ENCODE measurements around the gene NLRP6. TPM values are rescaled to one million over a fixed set of nuclear protein-coding genes. Genes with fewer than 3 reads are reported as not detected.
"Not testable (repeated sequence)": the region's sequence is repeated elsewhere in the genome, so short reads cannot be mapped to it uniquely, and the experiment has no call there.

The NLRP6 gene
- total RNA-seq, 2 experiments from 2014 or later = 3.8 to 6.9 TPM

GRCh38 chr11:333616-334263 is 55.5 kb downstream of the NLRP6 start:
- not testable (repeated sequence) for DNase-seq

GRCh38 chr11:334264-334994 is 56.2 kb downstream of the NLRP6 start:
- no peak for DNase-seq
- no peak for ATAC-seq
- H3K36me3 Mint-ChIP-seq = peaks cover 2% of the 10 kb centered on the region
- peaks cover 35% of the 10 kb centered on the region for H3K4me1 Mint-ChIP-seq
- no peak overlapping the region for H3K27ac Mint-ChIP-seq
- CTCF ChIA-PET = no interaction called here
- H3K4me3 Mint-ChIP-seq = no peak overlapping the region
- H3K27me3 Mint-ChIP-seq = peaks cover 20% of the 10 kb centered on the region
- no peaks in the 10 kb centered on the region for H3K9me3 Mint-ChIP-seq (ENCODE audit: low read depth)

More at GRCh38 chr11:333616-334263, 55.5 kb downstream of the NLRP6 start:
- CTCF ChIA-PET; H3K27ac Mint-ChIP-seq; H3K36me3 Mint-ChIP-seq; ATAC-seq; H3K9me3 Mint-ChIP-seq (ENCODE audit: low read depth); H3K4me3 Mint-ChIP-seq: not testable (repeated sequence)
- H3K27me3 Mint-ChIP-seq = peaks cover 20% of the 10 kb centered on the region
- H3K4me1 Mint-ChIP-seq = peaks cover 40% of the 10 kb centered on the region

Other genes with a start within 250 kb of the NLRP6 start
- not detected for gene SCGB1C1, start 85.3 kb upstream of the NLRP6 start, total RNA-seq
- gene BET1L, start 71.0 kb upstream of the NLRP6 start, total RNA-seq = 10 to 100 TPM; 28.8 to 31.7 TPM
- 100 to 1,000 TPM; 110 to 113 TPM for gene RIC8A, start 70.7 kb upstream of the NLRP6 start, total RNA-seq
- 10 to 100 TPM; 12.8 to 15.9 TPM for gene SIRT3, start 42.1 kb upstream of the NLRP6 start, total RNA-seq
- gene PSMD13, start 41.4 kb upstream of the NLRP6 start, total RNA-seq = 100 to 1,000 TPM; 166 to 199 TPM
- 100 to 1,000 TPM; 214 to 229 TPM for gene PGGHG, start 10.7 kb downstream of the NLRP6 start, total RNA-seq
- not detected for gene IFITM5, start 21.1 kb downstream of the NLRP6 start, total RNA-seq
- 1,000 to 10,000 TPM in 1 of 2 experiments, 100 to 1,000 TPM in 1; 646 to 1,401 TPM for gene IFITM2, start 29.4 kb downstream of the NLRP6 start, total RNA-seq
- 100 to 1,000 TPM; 459 to 909 TPM for gene IFITM1, start 35.6 kb downstream of the NLRP6 start, total RNA-seq
- 100 to 1,000 TPM in 1 of 2 experiments, 10 to 100 TPM in 1; 53.7 to 166 TPM for gene IFITM3, start 42.5 kb downstream of the NLRP6 start, total RNA-seq
- under 1 TPM in 1 of 2 experiments, not detected in 1; 0.32 TPM for gene B4GALNT4, start 91.1 kb downstream of the NLRP6 start, total RNA-seq
- gene PKP3, start 115.8 kb downstream of the NLRP6 start, total RNA-seq = under 1 TPM; 0.09 to 0.18 TPM
- 100 to 1,000 TPM in 1 of 2 experiments, 10 to 100 TPM in 1; 96.2 to 198 TPM for gene SIGIRR, start 136.6 kb downstream of the NLRP6 start, total RNA-seq
- 10 to 100 TPM; 33.0 to 79.4 TPM for gene ANO9, start 163.6 kb downstream of the NLRP6 start, total RNA-seq
- 10 to 100 TPM; 26.6 to 31.2 TPM for gene PTDSS2, start 171.9 kb downstream of the NLRP6 start, total RNA-seq
- gene RNH1, start 228.8 kb downstream of the NLRP6 start, total RNA-seq = 100 to 1,000 TPM in 1 of 2 experiments, 10 to 100 TPM in 1; 98.4 to 113 TPM